Rectal smooth muscle tissue (tissue), 1 donor: Measurements from ENCODE around the gene KDM5B.

Experiments used
- H3K27ac ChIP-seq: one replicate; pipeline ENCODE4 v1.7.0; 2013; ENCODE audit warnings: low read depth, low read length, inconsistent platforms
- H3K27me3 ChIP-seq: one replicate; pipeline ENCODE4 v1.7.0; 2013; ENCODE audit warnings: low read length; ENCODE audit not compliant: control insufficient read depth, insufficient read depth
- H3K36me3 ChIP-seq: one replicate; pipeline ENCODE4 v1.7.0; 2013; ENCODE audit warnings: low read length; ENCODE audit not compliant: control insufficient read depth, insufficient read depth
- H3K4me1 ChIP-seq: one replicate; pipeline ENCODE4 v1.7.0; 2013; ENCODE audit warnings: low read length; ENCODE audit not compliant: control insufficient read depth, insufficient read depth
- H3K4me3 ChIP-seq: one replicate; pipeline ENCODE4 v1.7.0; 2013; ENCODE audit warnings: low read length
- H3K9ac ChIP-seq: one replicate; pipeline ENCODE4 v1.7.0; 2013; ENCODE audit warnings: low read length

The KDM5B gene

GRCh38 chr1:202807926-202808757 lies at the start of gene KDM5B:
TSS of gene KDM5B (minus strand) at chr1:202808421. CDS start at chr1:202808305, 116 bp downstream.
- peak within 1 kb of the TSS; percentile 87 for H3K9ac ChIP-seq
- H3K27me3 ChIP-seq: no peaks in the 10 kb centered on the region
- H3K36me3 ChIP-seq: no peaks in the 10 kb centered on the region
- H3K27ac ChIP-seq: peak within 1 kb of the TSS; percentile 85
- H3K4me3 ChIP-seq: peak within 1 kb of the TSS; percentile 92
- H3K4me1 ChIP-seq: no peaks in the 10 kb centered on the region

GRCh38 chr1:202857136-202857610 lies 49.0 kb upstream of the KDM5B start:
- Histone ChIP-seq H3K27ac (no peak overlapping the region), H3K4me1 (peaks cover 6% of the 10 kb centered on the region), H3K36me3 (no peaks in the 10 kb centered on the region), H3K27me3 (no peaks in the 10 kb centered on the region), H3K9ac (no peak overlapping the region), H3K4me3 (no peak overlapping the region)

- no peak overlapping the region for H3K4me3 ChIP-seq
- no peak overlapping the region for H3K27ac ChIP-seq
- H3K9ac ChIP-seq: no peak overlapping the region
- no peaks in the 10 kb centered on the region for H3K27me3 ChIP-seq
- peaks cover 2% of the 10 kb centered on the region for H3K4me1 ChIP-seq
- no peaks in the 10 kb centered on the region for H3K36me3 ChIP-seq
These were observed 47.8 kb upstream of the KDM5B start for GRCh38 chr1:202856014-202856413.

- Histone ChIP-seq H3K27ac (no peak overlapping the region), H3K4me3 (no peak overlapping the region), H3K27me3 (no peaks in the 10 kb centered on the region), H3K36me3 (no peaks in the 10 kb centered on the region), H3K4me1 (peaks cover 2% of the 10 kb centered on the region), H3K9ac (no peak overlapping the region)
These were observed 46.6 kb upstream of the KDM5B start for GRCh38 chr1:202854787-202855186.

GRCh38 chr1:202852163-202852904 lies 44.1 kb upstream of the KDM5B start:
- H3K36me3 ChIP-seq: no peaks in the 10 kb centered on the region
- no peak overlapping the region for H3K9ac ChIP-seq
- H3K4me3 ChIP-seq: no peak overlapping the region

GRCh38 chr1:202850593-202851362 lies 42.6 kb upstream of the KDM5B start:
- H3K4me1 ChIP-seq: no peaks in the 10 kb centered on the region
- no peak overlapping the region for H3K9ac ChIP-seq
- H3K4me3 ChIP-seq: no peak overlapping the region
- no peaks in the 10 kb centered on the region for H3K36me3 ChIP-seq
- no peak overlapping the region for H3K27ac ChIP-seq
- no peaks in the 10 kb centered on the region for H3K27me3 ChIP-seq

More at GRCh38 chr1:202852163-202852904, 44.1 kb upstream of the KDM5B start:
- H3K27ac ChIP-seq: no peak overlapping the region
- no peaks in the 10 kb centered on the region for H3K4me1 ChIP-seq
- no peaks in the 10 kb centered on the region for H3K27me3 ChIP-seq

- H3K36me3 ChIP-seq: no peaks in the 10 kb centered on the region
- no peak overlapping the region for H3K4me3 ChIP-seq
- no peaks in the 10 kb centered on the region for H3K27me3 ChIP-seq
- no peaks in the 10 kb centered on the region for H3K4me1 ChIP-seq
- H3K27ac ChIP-seq: no peak overlapping the region
- no peak overlapping the region for H3K9ac ChIP-seq
These were observed 39.9 kb upstream of the KDM5B start for GRCh38 chr1:202848191-202848542.

- Histone ChIP-seq H3K36me3 (no peaks in the 10 kb centered on the region), H3K9ac (no peak overlapping the region), H3K4me3 (no peak overlapping the region), H3K4me1 (no peaks in the 10 kb centered on the region), H3K27ac (no peak overlapping the region), H3K27me3 (no peaks in the 10 kb centered on the region)
These were observed 36.7 kb upstream of the KDM5B start for GRCh38 chr1:202844935-202845334.

GRCh38 chr1:202844259-202844658 lies 36.0 kb upstream of the KDM5B start:
- no peak overlapping the region for H3K9ac ChIP-seq

GRCh38 chr1:202843081-202843480 lies 34.9 kb upstream of the KDM5B start:
- H3K9ac ChIP-seq: no peak overlapping the region
- no peak overlapping the region for H3K4me3 ChIP-seq
- H3K27me3 ChIP-seq: no peaks in the 10 kb centered on the region
- no peaks in the 10 kb centered on the region for H3K36me3 ChIP-seq
- no peak overlapping the region for H3K27ac ChIP-seq
- no peaks in the 10 kb centered on the region for H3K4me1 ChIP-seq

More at GRCh38 chr1:202844259-202844658, 36.0 kb upstream of the KDM5B start:
- Histone ChIP-seq H3K4me1 (no peaks in the 10 kb centered on the region), H3K27me3 (no peaks in the 10 kb centered on the region), H3K4me3 (no peak overlapping the region), H3K27ac (no peak overlapping the region), H3K36me3 (no peaks in the 10 kb centered on the region)

GRCh38 chr1:202837746-202838262 lies 29.6 kb upstream of the KDM5B start:
- Histone ChIP-seq H3K27ac (no peak overlapping the region), H3K4me1 (no peaks in the 10 kb centered on the region), H3K27me3 (no peaks in the 10 kb centered on the region), H3K4me3 (no peak overlapping the region), H3K36me3 (no peaks in the 10 kb centered on the region), H3K9ac (no peak overlapping the region)
